Naive thymus-derived CD4-positive, alpha-beta T cell (primary cell): ENCODE data around the gene ADSL. TPM values are rescaled to one million over a fixed set of nuclear protein-coding genes. Genes with fewer than 3 reads are reported as not detected.
"Not testable (repeated sequence)": the region's sequence is repeated elsewhere in the genome, so short reads cannot be mapped to it uniquely, and the experiment has no call there.

ENCODE experiments used
- ATAC-seq: fragments of 150-1000 bp; cut with Tn5 transposase; 2 replicates; pipeline ENCODE4 v1.10.0; 2021; ENCODE audit warnings: mild to moderate bottlenecking, moderate library complexity
- CTCF ChIA-PET: fragments of 350-600 bp; sonication (Branson Sonifier 250); formaldehyde crosslinking; loops from one replicate; lab custom pipeline; 2021; ENCODE audit warnings: antibody characterized with exemption; lab: Charles Lee
- POLR2A ChIA-PET: fragments of 350-600 bp; sonication (Branson Sonifier 250); formaldehyde crosslinking; loops from one replicate; lab custom pipeline; 2021; ENCODE audit warnings: antibody characterized with exemption, inconsistent platforms; lab: Charles Lee
- DNase-seq, 9 donors: peaks; one replicate each; pipeline versions ENCODE4 v3.0.0 to v3.0.0-alpha.2; 2020 to 2022; ENCODE audit warnings: mixed read lengths in 1 of 9
- H3K27ac ChIP-seq: one replicate; pipeline ENCODE4 v1.7.0; 2013; ENCODE audit warnings: mild to moderate bottlenecking, low read depth, low read length, moderate library complexity
- H3K27me3 ChIP-seq, 2 donors: one replicate each; pipeline ENCODE4 v1.7.0; 2013; ENCODE audit warnings: low read length in 2 of 2, mild to moderate bottlenecking in 2 of 2, moderate library complexity in 2 of 2; ENCODE audit not compliant: control insufficient read depth in 2 of 2, insufficient read depth in 2 of 2
- H3K36me3 ChIP-seq, 3 experiments: 1 replicate in 2 of 3; 2 replicates in 1 of 3; pipeline ENCODE4 v1.7.0; 2013; ENCODE audit warnings: low read length in 3 of 3, mild to moderate bottlenecking in 3 of 3, moderate library complexity in 1 of 3; ENCODE audit not compliant: insufficient read depth in 3 of 3, control insufficient read depth in 2 of 3
- H3K4me1 ChIP-seq, 2 donors: one replicate each; pipeline ENCODE4 v1.7.0; 2013; ENCODE audit warnings: low read length in 2 of 2, mild to moderate bottlenecking in 2 of 2, moderate library complexity in 1 of 2; ENCODE audit not compliant: control insufficient read depth in 2 of 2, insufficient read depth in 2 of 2
- H3K4me3 ChIP-seq: 2 replicates; pipeline ENCODE4 v1.7.0; 2013; ENCODE audit warnings: mild to moderate bottlenecking, low read length
- H3K9me3 ChIP-seq, 3 experiments: 1 replicate in 2 of 3; 2 replicates in 1 of 3; pipeline ENCODE4 v1.7.0; 2013; ENCODE audit warnings: low read length in 3 of 3; ENCODE audit not compliant: control insufficient read depth in 2 of 3
- H3K27ac Mint-ChIP-seq, 9 donors: one replicate each; pipeline ENCODE4 v1.8.0; 2020 to 2022; ENCODE audit warnings: mixed read lengths in 9 of 9, mild to moderate bottlenecking in 8 of 9, moderate library complexity in 5 of 9, inconsistent platforms in 2 of 9
- H3K27me3 Mint-ChIP-seq, 5 donors: one replicate each; pipeline ENCODE4 v1.8.0; 2021 to 2022; ENCODE audit warnings: mixed read lengths in 5 of 5, mild to moderate bottlenecking in 1 of 5
- H3K36me3 Mint-ChIP-seq, 5 donors: one replicate each; pipeline ENCODE4 v1.8.0; 2020 to 2022; ENCODE audit warnings: mixed read lengths in 5 of 5, mild to moderate bottlenecking in 3 of 5, inconsistent platforms in 1 of 5
- H3K4me1 Mint-ChIP-seq, 7 donors: one replicate each; pipeline ENCODE4 v1.8.0; 2020 to 2022; ENCODE audit warnings: mixed read lengths in 7 of 7, mild to moderate bottlenecking in 3 of 7, inconsistent platforms in 1 of 7
- H3K4me3 Mint-ChIP-seq, 10 donors: one replicate each; pipeline ENCODE4 v1.8.0; 2020 to 2022; ENCODE audit warnings: mild to moderate bottlenecking in 10 of 10, mixed read lengths in 10 of 10, moderate library complexity in 6 of 10, inconsistent platforms in 2 of 10
- H3K9me3 Mint-ChIP-seq, 11 donors: one replicate each; pipeline ENCODE4 v1.8.0; 2020 to 2022; ENCODE audit warnings: mixed read lengths in 11 of 11, mild to moderate bottlenecking in 4 of 11, inconsistent platforms in 1 of 11, moderate library complexity in 1 of 11
- intact Hi-C, 2 donors: fragments of 100-400 bp; cut with micrococcal nuclease; formaldehyde crosslinking; loops; one replicate each; pipeline ENCODE4 v1.15.1; 2023
- polyA plus RNA-seq, 2 donors: library from polyadenylated mRNA; unstranded; fragments of 300-500 nt; fragmentation: Illumina TruSeq; gene quantifications; one replicate each; pipeline ENCODE4 v1.2.3, GENCODE V29; 2021
- total RNA-seq, 6 experiments: library from RNA in 5 of 6; stranded (reverse) in 5 of 6; gene quantifications; 1 replicate in 5 of 6; 2 replicates in 1 of 6; pipeline ENCODE4 v1.2.3 and lab custom pipeline; 2021 to 2026

Gene ADSL
- total and polyA plus RNA-seq, 7 experiments from 2014 or later = 54.4 to 127 (median 65.7) TPM

DNA sequence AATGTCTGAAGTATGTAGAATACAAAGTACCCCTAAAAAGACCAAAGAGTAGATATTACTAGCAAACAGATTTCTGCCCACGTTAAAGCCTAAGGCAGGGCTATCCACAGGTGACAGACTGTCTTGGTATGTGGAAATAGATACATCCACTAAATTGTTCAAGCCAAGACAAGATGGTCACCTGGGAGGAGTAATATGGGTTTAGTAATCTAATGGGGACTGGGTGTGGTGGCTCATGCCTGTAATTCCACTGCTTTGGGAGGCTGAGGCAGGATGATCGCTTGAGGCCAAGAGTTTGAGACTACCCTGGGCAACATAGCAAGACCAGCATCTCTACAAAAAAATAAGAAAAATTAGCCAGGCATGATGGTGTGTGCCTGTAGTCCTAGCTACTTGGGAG is 31.6 kb downstream of the ADSL start:
- Histone ChIP-seq H3K9me3 (no peaks in the 10 kb centered on the region), H3K4me3 (no peak overlapping the region), H3K4me1 (peaks cover 0 to 17% of the 10 kb centered on the region in 2 donors), H3K27me3 (no peaks in the 10 kb centered on the region), H3K27ac (no peak overlapping the region), H3K36me3 (no peaks in the 10 kb centered on the region)
- Mint-ChIP-seq H3K4me1 (peaks cover 25 to 74% (median 50%) of the 10 kb centered on the region in 7 donors), H3K27ac (peak overlapping the region in 3 of 9 donors; percentile 25 to 67 (median 29)), H3K9me3 (no peaks in the 10 kb centered on the region), H3K27me3 (no peaks in the 10 kb centered on the region), H3K36me3 (peaks cover 0 to 22% (median 4%) of the 10 kb centered on the region in 5 donors), H3K4me3 (no peak overlapping the region)
- CTCF ChIA-PET = interaction anchor here (0.6 to 0.7 kb wide), 2 partner anchors 57 to 110 kb away, joined by 3 read pairs; no protein-coding TSS in a partner anchor
- intact Hi-C loops = no loop called here
- no peak for DNase-seq
- POLR2A ChIA-PET = interaction anchor here (0.6 to 1.9 kb wide), 6 partner anchors 16 to 1053 kb away, joined by 3 to 7 read pairs (median 4); no protein-coding TSS in a partner anchor
- ATAC-seq = no peak

GRCh38 chr22:40378448-40378847 is 32.1 kb downstream of the ADSL start:
- POLR2A ChIA-PET = interaction anchor here (1.4 to 1.9 kb wide), 3 partner anchors 19 to 79 kb away, joined by 3 to 7 read pairs (median 5); no protein-coding TSS in a partner anchor
- peak overlapping the region in 5 of 9 donors; percentile 25 to 67 (median 35) for H3K27ac Mint-ChIP-seq
- CTCF ChIA-PET = not testable (repeated sequence)

DNA sequence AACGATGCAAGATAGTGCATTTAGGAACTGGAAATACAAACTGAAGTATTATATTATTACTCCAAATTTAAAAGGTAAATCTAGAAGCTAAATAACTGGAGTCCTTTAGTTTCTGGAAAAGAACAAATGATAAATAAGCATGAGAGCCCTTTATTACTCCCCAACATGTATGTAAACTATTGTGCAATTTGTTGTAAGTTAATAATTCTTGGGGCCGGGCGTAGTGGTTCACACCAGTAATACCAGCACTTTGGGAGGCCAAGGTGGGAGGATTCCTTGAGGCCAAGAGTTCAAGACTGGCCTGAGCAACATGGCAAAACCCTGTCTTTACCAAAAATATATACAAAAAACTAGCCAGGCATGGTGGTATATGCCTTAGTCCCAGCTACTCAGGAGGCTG is 35.2 kb downstream of the ADSL start:
- H3K4me1 Mint-ChIP-seq = peaks cover 33 to 80% (median 59%) of the 10 kb centered on the region in 7 donors
- H3K4me3 Mint-ChIP-seq = no peak overlapping the region
- POLR2A ChIA-PET = interaction anchor here (0.7 to 2.7 kb wide), 3 partner anchors 10 to 31 kb away, joined by 3 to 8 read pairs (median 3); no protein-coding TSS in a partner anchor
- CTCF ChIA-PET = interaction anchor here (0.6 to 1.3 kb wide), 4 partner anchors 10 to 55 kb away, joined by 3 to 5 read pairs (median 4); no protein-coding TSS in a partner anchor
- H3K27ac ChIP-seq = no peak overlapping the region
- no peaks in the 10 kb centered on the region for H3K36me3 ChIP-seq
- peaks cover 0 to 5% (median 0%) of the 10 kb centered on the region in 11 donors for H3K9me3 Mint-ChIP-seq
- no peaks in the 10 kb centered on the region for H3K27me3 ChIP-seq
- peak overlapping the region in 3 of 9 donors; percentile 91 to 99 (median 97) for H3K27ac Mint-ChIP-seq
- no peak overlapping the region for H3K4me3 ChIP-seq
- DNase-seq = no peak
- H3K4me1 ChIP-seq = peaks cover 10 to 41% of the 10 kb centered on the region in 2 donors
- intact Hi-C loops = no loop called here
- no peak for ATAC-seq
- no peaks in the 10 kb centered on the region for H3K27me3 Mint-ChIP-seq
- H3K36me3 Mint-ChIP-seq = peaks cover 0 to 13% (median 4%) of the 10 kb centered on the region in 5 donors
- H3K9me3 ChIP-seq = no peaks in the 10 kb centered on the region

More at GRCh38 chr22:40378448-40378847, 32.1 kb downstream of the ADSL start:
- peaks cover 25 to 74% (median 50%) of the 10 kb centered on the region in 7 donors for H3K4me1 Mint-ChIP-seq
- H3K27ac ChIP-seq, DNase-seq, H3K36me3 ChIP-seq, ATAC-seq, H3K4me3 ChIP-seq, H3K9me3 Mint-ChIP-seq, H3K27me3 ChIP-seq, H3K9me3 ChIP-seq, intact Hi-C loops, H3K4me3 Mint-ChIP-seq, H3K27me3 Mint-ChIP-seq: not testable (repeated sequence)
- peaks cover 0 to 17% (median 4%) of the 10 kb centered on the region in 5 donors for H3K36me3 Mint-ChIP-seq
- H3K4me1 ChIP-seq = peaks cover 0 to 21% of the 10 kb centered on the region in 2 donors

DNA sequence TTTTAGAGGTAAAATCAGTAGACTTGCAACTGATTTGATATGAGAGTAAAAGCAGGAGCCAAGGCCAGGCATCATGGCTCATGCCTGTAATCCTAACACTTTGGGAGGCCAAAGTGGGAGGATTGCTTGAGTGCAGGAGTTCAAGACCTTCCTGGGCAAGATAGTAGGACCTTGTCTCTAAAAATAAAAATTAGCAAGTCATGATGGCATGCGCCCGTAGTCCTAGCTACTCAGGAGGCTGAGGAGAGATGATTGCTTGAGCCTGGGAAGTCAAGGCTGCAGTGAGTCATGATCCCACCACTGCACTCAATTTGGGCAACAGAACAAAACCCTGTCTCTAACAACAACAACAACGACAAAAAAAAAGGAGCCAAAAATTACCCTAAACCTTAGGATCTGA is 37.6 kb downstream of the ADSL start:
- Histone ChIP-seq H3K9me3 (no peaks in the 10 kb centered on the region), H3K36me3 (no peaks in the 10 kb centered on the region), H3K4me1 (peaks cover 10 to 61% of the 10 kb centered on the region in 2 donors), H3K27ac (peak overlapping the region; percentile 45), H3K27me3 (no peaks in the 10 kb centered on the region), H3K4me3 (no peak overlapping the region)
- intact Hi-C loops = loop anchor here in 1 of 2 donors (2.0 kb wide), 1 partner anchor 13 kb away; the partner anchor contains the start of gene SGSM3
- no peak for DNase-seq
- ChIA-PET POLR2A (interaction anchor here (0.6 to 3.3 kb wide), 5 partner anchors 9 to 767 kb away, joined by 3 to 13 read pairs (median 3); no protein-coding TSS in a partner anchor), CTCF (interaction anchor here (0.7 to 1.3 kb wide), 5 partner anchors 9 to 94 kb away, joined by 3 to 5 read pairs (median 3); no protein-coding TSS in a partner anchor)
- Mint-ChIP-seq H3K27ac (peak overlapping the region; percentile 71 to 99 (median 94)), H3K4me3 (peak overlapping the region in 9 of 10 donors; percentile 30 to 81 (median 60)), H3K27me3 (no peaks in the 10 kb centered on the region), H3K4me1 (peaks cover 40 to 85% (median 78%) of the 10 kb centered on the region in 7 donors), H3K36me3 (peaks cover 0 to 15% (median 3%) of the 10 kb centered on the region in 5 donors), H3K9me3 (peaks cover 0 to 5% (median 0%) of the 10 kb centered on the region in 11 donors)
- no peak for ATAC-seq

GRCh38 chr22:40385036-40385782 is 38.9 kb downstream of the ADSL start:
- Mint-ChIP-seq H3K4me3 (peak overlapping the region; percentile 76 to 90 (median 86)), H3K27me3 (no peaks in the 10 kb centered on the region), H3K36me3 (peaks cover 0 to 15% (median 4%) of the 10 kb centered on the region in 5 donors), H3K27ac (peak overlapping the region; percentile 90 to 99 (median 97)), H3K4me1 (peaks cover 37 to 79% (median 71%) of the 10 kb centered on the region in 7 donors), H3K9me3 (peaks cover 0 to 5% (median 0%) of the 10 kb centered on the region in 11 donors)
- Histone ChIP-seq H3K4me3 (peak overlapping the region; percentile 62), H3K36me3 (no peaks in the 10 kb centered on the region), H3K27ac (peak overlapping the region; percentile 78), H3K4me1 (peaks cover 10 to 61% of the 10 kb centered on the region in 2 donors), H3K9me3 (no peaks in the 10 kb centered on the region), H3K27me3 (no peaks in the 10 kb centered on the region)
- ChIA-PET CTCF (interaction anchor here (0.6 to 1.8 kb wide), 9 partner anchors 8 to 379 kb away, joined by 3 to 11 read pairs (median 4); no protein-coding TSS in a partner anchor), POLR2A (interaction anchor here (0.6 to 3.3 kb wide), 13 partner anchors 7 to 476 kb away, joined by 3 to 13 read pairs (median 4); no protein-coding TSS in a partner anchor)
- DNase-seq (peak in 7 of 9 donors; percentile 51 to 78 (median 73)), ATAC-seq (peak; percentile 96)
- intact Hi-C loops = loop anchor here (1.0 to 5.0 kb wide), 4 partner anchors 14 to 77 kb away; partner anchors contain the start of gene SGSM3 (in 2 of the 2)

DNA sequence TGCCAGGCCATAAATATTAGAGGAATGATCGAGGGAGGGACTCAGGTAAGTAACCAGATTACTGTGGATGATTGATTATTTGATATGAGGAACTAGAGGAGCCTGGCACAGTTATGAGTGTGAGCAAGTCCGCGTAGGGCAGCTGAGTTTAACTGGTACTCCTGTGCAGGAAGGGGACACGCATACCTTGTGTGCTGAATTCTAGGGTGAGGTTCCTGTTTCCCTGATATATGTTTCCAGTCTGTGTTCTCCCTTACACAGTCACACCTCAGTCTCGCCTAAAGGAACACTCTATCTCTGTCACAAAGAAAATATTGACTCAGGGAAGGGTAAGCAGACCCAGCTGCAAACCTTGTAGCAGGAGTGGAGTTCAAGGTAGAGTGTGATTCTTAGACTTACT is 41.4 kb downstream of the ADSL start:
- Histone ChIP-seq H3K36me3 (no peaks in the 10 kb centered on the region), H3K27ac (no peak overlapping the region), H3K4me1 (peaks cover 10 to 54% of the 10 kb centered on the region in 2 donors), H3K27me3 (no peaks in the 10 kb centered on the region), H3K4me3 (no peak overlapping the region), H3K9me3 (no peaks in the 10 kb centered on the region)
- ATAC-seq (no peak), DNase-seq (no peak)
- Mint-ChIP-seq H3K27me3 (no peaks in the 10 kb centered on the region), H3K4me3 (peak overlapping the region in 7 of 10 donors; percentile 16 to 82 (median 44)), H3K36me3 (peaks cover 0 to 13% (median 4%) of the 10 kb centered on the region in 5 donors), H3K27ac (peak overlapping the region in 8 of 9 donors; percentile 46 to 88 (median 64)), H3K9me3 (peaks cover 0 to 5% (median 0%) of the 10 kb centered on the region in 11 donors), H3K4me1 (peaks cover 44 to 90% (median 84%) of the 10 kb centered on the region in 7 donors)
- ChIA-PET CTCF (interaction anchor here (0.6 to 1.5 kb wide), 2 partner anchors 10 to 111 kb away, joined by 3 to 5 read pairs; no protein-coding TSS in a partner anchor), POLR2A (interaction anchor here (0.5 to 2.4 kb wide), 6 partner anchors 9 to 344 kb away, joined by 3 to 13 read pairs (median 3); partner anchors contain the start of gene TNRC6B)
- intact Hi-C loops = loop anchor here in 1 of 2 donors (5.0 kb wide), 1 partner anchor 75 kb away; no protein-coding TSS in a partner anchor
